GM18505 (cell line): ENCODE results near the gene TIMP2.

Experiments
- ATAC-seq: cut with Tn5 transposase; IDR thresholded peaks from one replicate; pipeline ENCODE4 v1.9.1; 2021; ENCODE audit not compliant: unreplicated experiment
- POLR2A ChIP-seq: IDR thresholded peaks from 4 replicates; pipeline ENCODE4 v1.6.1; 2011; ENCODE audit warnings: borderline replicate concordance; ENCODE audit not compliant: insufficient read depth, insufficient read length; ENCODE audit errors: extremely low read depth

The TIMP2 gene

GRCh38 chr17:78840780-78841611 is 84.2 kb downstream of the TIMP2 start, which contains the start of gene USP36:
USP36 (minus strand) TSS chr17:78840814; CDS start chr17:78836363, 4,451 bp downstream.
- TF ChIP-seq POLR2A, result peak; percentile 86
- ATAC-seq, result peak; percentile 83

GRCh38 chr17:78840530-78840779 is 84.7 kb downstream of the TIMP2 start:
- ATAC-seq, result no peak
- TF ChIP-seq POLR2A, result no peak

- no peak for TF ChIP-seq POLR2A
- ATAC-seq, result peak; percentile 21
Observed at GRCh38 chr17:78839762-78840529, 85.2 kb downstream of the TIMP2 start.

- TF ChIP-seq POLR2A, result no peak
- ATAC-seq, result no peak
Observed at GRCh38 chr17:78839235-78839761, 85.9 kb downstream of the TIMP2 start.

GRCh38 chr17:78838574-78839005 is 86.6 kb downstream of the TIMP2 start:
- TF ChIP-seq POLR2A, result no peak
- ATAC-seq, result no peak

- ATAC-seq, result no peak
Observed at GRCh38 chr17:78836420-78837021, 88.7 kb downstream of the TIMP2 start.

GRCh38 chr17:78834571-78834970 is 90.6 kb downstream of the TIMP2 start:
- no peak for TF ChIP-seq POLR2A
- no peak for ATAC-seq

More at GRCh38 chr17:78836420-78837021, 88.7 kb downstream of the TIMP2 start:
- TF ChIP-seq POLR2A, result no peak

GRCh38 chr17:78832541-78832810 is 92.7 kb downstream of the TIMP2 start:
- no peak for ATAC-seq
- no peak for TF ChIP-seq POLR2A

- no peak for ATAC-seq
- TF ChIP-seq POLR2A, result no peak
Observed at GRCh38 chr17:78831688-78832540, 93.3 kb downstream of the TIMP2 start.

- TF ChIP-seq POLR2A, result no peak
- no peak for ATAC-seq
Observed at GRCh38 chr17:78829477-78829876, 95.7 kb downstream of the TIMP2 start.

GRCh38 chr17:78828470-78829185 is 96.6 kb downstream of the TIMP2 start:
- ATAC-seq, result no peak
- TF ChIP-seq POLR2A, result no peak

- no peak for ATAC-seq
- TF ChIP-seq POLR2A, result no peak
Observed at GRCh38 chr17:78826836-78827509, 98.2 kb downstream of the TIMP2 start.
